Mesothelial cell of epicardium (in vitro differentiated cells): ENCODE results near the gene PRKD1. TPM values are rescaled to one million over a fixed set of nuclear protein-coding genes. Genes with fewer than 3 reads are reported as not detected.

Experiments
- DNase-seq, 2 experiments: peaks; one replicate each; pipeline ENCODE4 v3.0.0; 2021; ENCODE audit warnings: low spot score in 2 of 2; ENCODE audit not compliant: unreplicated experiment in 2 of 2
- H3K27ac Mint-ChIP-seq: 2 replicates; pipeline ENCODE4 v1.8.0; 2021; ENCODE audit warnings: mixed read lengths
- H3K27me3 Mint-ChIP-seq: 2 replicates; pipeline ENCODE4 v1.8.0; 2021; ENCODE audit warnings: low read depth, mixed read lengths
- H3K36me3 Mint-ChIP-seq: 2 replicates; pipeline ENCODE4 v1.8.0; 2021; ENCODE audit warnings: mixed read lengths
- H3K4me1 Mint-ChIP-seq: 2 replicates; pipeline ENCODE4 v1.8.0; 2021; ENCODE audit warnings: mixed read lengths
- H3K4me3 Mint-ChIP-seq: 2 replicates; pipeline ENCODE4 v1.8.0; 2021; ENCODE audit warnings: mild to moderate bottlenecking, moderate library complexity, mixed read lengths
- H3K9me3 Mint-ChIP-seq: 2 replicates; pipeline ENCODE4 v1.8.0; 2021; ENCODE audit warnings: mixed read lengths
- total RNA-seq: library from RNA; stranded (reverse); gene quantifications from 3 replicates; pipeline ENCODE4 v1.2.1, GENCODE V29; 2021
- TF ChIP-seq, protein P1 (sequence below): fragments of 200-600 bp; sonication (generic); IDR thresholded peaks from one replicate; pipeline ENCODE4 v1.5.0; 2021; ENCODE audit warnings: antibody characterized with exemption; ENCODE audit not compliant: unreplicated experiment

Gene PRKD1
- total RNA-seq, 1 donor from 2014 or later = 27.3 TPM

DNA sequence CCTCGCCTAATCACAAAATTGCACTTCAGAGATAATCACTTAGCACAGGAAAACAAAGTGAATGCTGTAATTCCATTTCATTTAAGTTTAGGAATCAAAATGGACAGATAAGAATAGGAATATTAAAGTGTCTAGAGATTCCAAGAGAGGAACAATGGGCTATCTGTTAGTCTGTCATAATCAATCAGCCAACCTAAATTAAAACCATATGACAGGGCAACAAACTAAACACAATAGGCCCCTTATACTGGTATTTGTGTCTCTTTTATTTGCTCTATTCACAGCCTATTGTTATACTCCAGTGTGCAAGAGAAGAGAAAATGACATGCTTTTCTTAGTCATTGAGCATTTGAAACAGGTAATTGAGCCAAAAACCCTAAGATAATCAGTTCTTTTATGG, 259.4 kb downstream of the PRKD1 start:
- TF ChIP-seq, protein P1, sequence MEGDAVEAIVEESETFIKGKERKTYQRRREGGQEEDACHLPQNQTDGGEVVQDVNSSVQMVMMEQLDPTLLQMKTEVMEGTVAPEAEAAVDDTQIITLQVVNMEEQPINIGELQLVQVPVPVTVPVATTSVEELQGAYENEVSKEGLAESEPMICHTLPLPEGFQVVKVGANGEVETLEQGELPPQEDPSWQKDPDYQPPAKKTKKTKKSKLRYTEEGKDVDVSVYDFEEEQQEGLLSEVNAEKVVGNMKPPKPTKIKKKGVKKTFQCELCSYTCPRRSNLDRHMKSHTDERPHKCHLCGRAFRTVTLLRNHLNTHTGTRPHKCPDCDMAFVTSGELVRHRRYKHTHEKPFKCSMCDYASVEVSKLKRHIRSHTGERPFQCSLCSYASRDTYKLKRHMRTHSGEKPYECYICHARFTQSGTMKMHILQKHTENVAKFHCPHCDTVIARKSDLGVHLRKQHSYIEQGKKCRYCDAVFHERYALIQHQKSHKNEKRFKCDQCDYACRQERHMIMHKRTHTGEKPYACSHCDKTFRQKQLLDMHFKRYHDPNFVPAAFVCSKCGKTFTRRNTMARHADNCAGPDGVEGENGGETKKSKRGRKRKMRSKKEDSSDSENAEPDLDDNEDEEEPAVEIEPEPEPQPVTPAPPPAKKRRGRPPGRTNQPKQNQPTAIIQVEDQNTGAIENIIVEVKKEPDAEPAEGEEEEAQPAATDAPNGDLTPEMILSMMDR = no peak
- H3K27me3 Mint-ChIP-seq = no peaks in the 10 kb centered on the region
- no peak overlapping the region for H3K27ac Mint-ChIP-seq
- H3K9me3 Mint-ChIP-seq = no peaks in the 10 kb centered on the region
- peaks cover 3% of the 10 kb centered on the region for H3K4me1 Mint-ChIP-seq
- DNase-seq = no peak
- H3K4me3 Mint-ChIP-seq = no peak overlapping the region
- H3K36me3 Mint-ChIP-seq = peaks cover 9% of the 10 kb centered on the region

DNA sequence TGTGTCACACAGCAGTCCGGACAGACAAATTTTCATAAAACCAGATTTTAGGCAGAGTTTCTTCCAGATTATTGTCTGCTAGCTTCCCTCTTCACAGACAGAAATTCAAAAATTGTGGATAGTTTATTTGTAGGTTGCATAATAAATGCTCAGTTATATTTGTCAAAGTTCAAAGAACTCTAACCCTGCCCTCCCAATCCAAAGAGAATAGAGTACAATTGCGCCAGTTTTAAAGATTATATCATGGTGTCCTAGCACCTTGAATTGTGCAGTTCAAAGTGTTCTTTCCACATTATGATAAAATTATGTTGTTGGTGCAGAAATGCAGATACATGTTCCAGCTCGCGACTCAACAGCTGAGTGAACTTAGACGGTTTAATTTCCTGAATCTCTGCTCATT, 263.1 kb downstream of the PRKD1 start:
- H3K9me3 Mint-ChIP-seq = peaks cover 6% of the 10 kb centered on the region
- no peaks in the 10 kb centered on the region for H3K27me3 Mint-ChIP-seq
- H3K4me1 Mint-ChIP-seq = peaks cover 4% of the 10 kb centered on the region
- TF ChIP-seq, protein P1 = no peak
- no peak overlapping the region for H3K27ac Mint-ChIP-seq
- H3K4me3 Mint-ChIP-seq = no peak overlapping the region
- H3K36me3 Mint-ChIP-seq = peaks cover 9% of the 10 kb centered on the region
- no peak for DNase-seq

DNA sequence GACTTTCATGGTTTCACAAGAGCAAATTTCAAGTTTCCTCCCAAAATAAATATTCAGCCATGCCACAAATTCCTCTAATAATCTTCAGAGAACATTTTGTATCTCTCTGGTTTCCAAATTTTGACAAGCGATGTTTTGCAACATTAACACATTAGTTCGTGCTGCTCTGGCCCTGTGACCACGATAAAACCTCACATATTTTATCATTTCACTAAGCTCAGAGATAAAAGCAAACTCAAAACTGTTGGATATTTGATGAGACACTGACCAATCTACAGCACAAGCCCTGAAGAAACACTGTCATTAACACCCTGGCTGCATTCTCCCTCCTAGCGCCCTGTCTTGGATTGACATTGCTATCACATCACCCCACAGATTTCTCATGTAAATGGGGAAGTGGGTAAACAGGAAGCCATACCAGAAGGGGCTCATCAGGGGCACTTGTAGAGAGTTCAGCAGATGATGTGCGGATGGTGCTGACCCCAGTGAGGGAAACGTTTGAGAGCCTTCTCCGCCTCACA, 264.3 kb downstream of the PRKD1 start:
- DNase-seq = no peak
- TF ChIP-seq, protein P1 = no peak
- H3K4me1 Mint-ChIP-seq = peaks cover 4% of the 10 kb centered on the region
- no peaks in the 10 kb centered on the region for H3K27me3 Mint-ChIP-seq
- H3K9me3 Mint-ChIP-seq = peaks cover 7% of the 10 kb centered on the region
- H3K27ac Mint-ChIP-seq = no peak overlapping the region
- H3K4me3 Mint-ChIP-seq = no peak overlapping the region
- H3K36me3 Mint-ChIP-seq = peaks cover 9% of the 10 kb centered on the region

DNA sequence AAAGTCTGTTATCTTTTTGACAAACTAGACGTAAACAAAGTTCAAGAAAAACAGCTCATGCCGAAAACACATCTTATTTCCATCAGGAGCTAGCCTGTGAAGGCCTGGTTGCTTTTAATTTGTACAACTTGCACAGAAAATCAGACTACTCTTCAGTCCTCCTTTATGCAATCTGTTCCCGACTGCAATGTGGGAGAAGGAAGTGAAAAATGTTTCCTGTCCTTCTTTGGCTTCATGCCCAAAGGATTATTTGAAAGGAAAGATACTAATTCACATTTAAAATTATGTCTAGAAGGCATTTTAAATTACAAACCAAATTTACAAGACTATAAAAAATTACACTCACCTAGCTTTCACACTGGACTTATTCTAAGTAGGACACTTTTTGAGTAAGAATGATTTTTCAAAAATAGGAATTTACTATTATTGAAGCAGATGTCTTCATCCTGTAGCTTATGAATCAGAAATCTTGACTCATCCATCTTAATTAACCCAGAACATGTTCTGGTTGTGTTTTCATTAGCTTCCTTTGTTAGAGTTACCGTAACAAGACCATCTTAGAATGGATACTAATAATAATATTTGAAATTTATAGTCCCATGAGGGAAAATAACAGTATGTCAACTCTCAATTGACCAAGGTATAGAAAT, 272.6 kb downstream of the PRKD1 start:
- TF ChIP-seq, protein P1 = no peak
- DNase-seq = no peak
- Mint-ChIP-seq H3K27me3 (no peaks in the 10 kb centered on the region), H3K36me3 (peaks cover 3% of the 10 kb centered on the region), H3K4me3 (no peak overlapping the region), H3K4me1 (peaks cover 56% of the 10 kb centered on the region), H3K9me3 (peaks cover 8% of the 10 kb centered on the region), H3K27ac (peak overlapping the region; percentile 53)

DNA sequence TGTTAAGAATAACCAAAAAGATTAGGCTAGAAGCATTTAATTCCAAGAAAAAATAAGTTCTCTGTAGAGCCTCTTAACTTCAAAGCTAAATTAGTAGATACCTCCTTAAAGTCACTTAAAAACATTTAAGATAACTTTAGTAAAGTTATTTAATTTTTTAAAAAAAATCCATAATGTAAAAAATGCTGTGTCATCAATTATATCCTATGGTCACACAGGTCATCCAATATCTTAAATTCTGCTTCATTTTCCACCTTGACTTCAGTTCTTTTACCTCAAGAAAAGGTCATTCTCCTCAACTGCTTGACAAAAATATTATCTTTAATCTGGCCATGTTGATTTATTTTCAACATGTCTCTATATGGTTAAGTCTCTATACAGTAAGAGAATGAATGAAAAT, 274.3 kb downstream of the PRKD1 start:
- Mint-ChIP-seq H3K9me3 (peaks cover 12% of the 10 kb centered on the region), H3K27me3 (no peaks in the 10 kb centered on the region), H3K4me1 (peaks cover 62% of the 10 kb centered on the region), H3K36me3 (peaks cover 16% of the 10 kb centered on the region), H3K4me3 (no peak overlapping the region), H3K27ac (peak overlapping the region; percentile 69)
- no peak for DNase-seq
- TF ChIP-seq, protein P1 = no peak
